Epithelial cell of esophagus (primary cell): ENCODE measurements around the gene KLF3.
A peak's percentile ranks its signal among the peaks of the same experiment; 100 is the strongest.

ENCODE experiments used
- DNase-seq: peaks from one replicate; pipeline ENCODE4 v3.0.0; 2010; ENCODE audit warnings: low read depth
- H3K4me3 ChIP-seq: 2 replicates; pipeline ENCODE4 v1.5.1; 2011; ENCODE audit warnings: mild to moderate bottlenecking, low read length, control low read depth
- CTCF ChIP-seq: IDR thresholded peaks from 2 replicates; pipeline ENCODE4 v1.5.1; 2011; ENCODE audit warnings: low read depth, mild to moderate bottlenecking, low read length, control low read depth, inconsistent platforms; ENCODE audit not compliant: insufficient read depth; ENCODE audit errors: missing control alignments

Gene KLF3

GRCh38 chr4:38728631-38729141 is 64.7 kb downstream of the KLF3 start:
- TF ChIP-seq CTCF, result peak; percentile 37
- no peak overlapping the region for H3K4me3 ChIP-seq
- peak; percentile 39 for DNase-seq

GRCh38 chr4:38730493-38730829 is 66.5 kb downstream of the KLF3 start:
- no peak for DNase-seq
- H3K4me3 ChIP-seq, result no peak overlapping the region
- no peak for TF ChIP-seq CTCF

GRCh38 chr4:38730830-38731646 is 67.0 kb downstream of the KLF3 start:
- peak; percentile 86 for TF ChIP-seq CTCF
- no peak overlapping the region for H3K4me3 ChIP-seq
- peak; percentile 66 for DNase-seq

GRCh38 chr4:38733663-38734062 is 69.7 kb downstream of the KLF3 start:
- no peak for DNase-seq
- no peak overlapping the region for H3K4me3 ChIP-seq
- TF ChIP-seq CTCF, result no peak

GRCh38 chr4:38734446-38734845 is 70.4 kb downstream of the KLF3 start:
- H3K4me3 ChIP-seq, result no peak overlapping the region
- TF ChIP-seq CTCF, result no peak
- no peak for DNase-seq

- no peak for TF ChIP-seq CTCF
- DNase-seq, result no peak
- no peak overlapping the region for H3K4me3 ChIP-seq
Observed at GRCh38 chr4:38734911-38735310, 70.9 kb downstream of the KLF3 start.

- TF ChIP-seq CTCF, result no peak
- no peak for DNase-seq
Observed at GRCh38 chr4:38735870-38736269, 71.9 kb downstream of the KLF3 start.

More at GRCh38 chr4:38735870-38736269, 71.9 kb downstream of the KLF3 start:
- H3K4me3 ChIP-seq, result no peak overlapping the region
